Fibroblast of the aortic adventitia (primary cell): ENCODE results near the gene PARP2. TPM values are rescaled to one million over a fixed set of nuclear protein-coding genes. Genes with fewer than 3 reads are reported as not detected.

Experiments
- DNase-seq: peaks from one replicate; pipeline ENCODE4 v3.0.0-alpha.2; 2010; ENCODE audit warnings: low read depth
- H3K4me3 ChIP-seq: 2 replicates; pipeline ENCODE4 v1.5.1; 2011; ENCODE audit warnings: low read depth, mild to moderate bottlenecking, control low read depth, low read length, moderate library complexity
- total RNA-seq: library from RNA; depleted of rRNA; stranded (reverse); fragments of >200 nt; gene quantifications from 2 replicates; pipeline ENCODE4 v1.2.3, GENCODE V29; 2012; ENCODE audit warnings: low replicate concordance
- TF ChIP-seq, protein P1 (sequence below): IDR thresholded peaks from 2 replicates; pipeline ENCODE4 v1.5.1; 2011; ENCODE audit warnings: mild to moderate bottlenecking, low read length, control low read depth, inconsistent platforms; ENCODE audit not compliant: insufficient read depth

PARP2 gene, protein sequence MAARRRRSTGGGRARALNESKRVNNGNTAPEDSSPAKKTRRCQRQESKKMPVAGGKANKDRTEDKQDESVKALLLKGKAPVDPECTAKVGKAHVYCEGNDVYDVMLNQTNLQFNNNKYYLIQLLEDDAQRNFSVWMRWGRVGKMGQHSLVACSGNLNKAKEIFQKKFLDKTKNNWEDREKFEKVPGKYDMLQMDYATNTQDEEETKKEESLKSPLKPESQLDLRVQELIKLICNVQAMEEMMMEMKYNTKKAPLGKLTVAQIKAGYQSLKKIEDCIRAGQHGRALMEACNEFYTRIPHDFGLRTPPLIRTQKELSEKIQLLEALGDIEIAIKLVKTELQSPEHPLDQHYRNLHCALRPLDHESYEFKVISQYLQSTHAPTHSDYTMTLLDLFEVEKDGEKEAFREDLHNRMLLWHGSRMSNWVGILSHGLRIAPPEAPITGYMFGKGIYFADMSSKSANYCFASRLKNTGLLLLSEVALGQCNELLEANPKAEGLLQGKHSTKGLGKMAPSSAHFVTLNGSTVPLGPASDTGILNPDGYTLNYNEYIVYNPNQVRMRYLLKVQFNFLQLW
- 5.6 and 19.9 TPM in 2 replicates for total RNA-seq

DNA sequence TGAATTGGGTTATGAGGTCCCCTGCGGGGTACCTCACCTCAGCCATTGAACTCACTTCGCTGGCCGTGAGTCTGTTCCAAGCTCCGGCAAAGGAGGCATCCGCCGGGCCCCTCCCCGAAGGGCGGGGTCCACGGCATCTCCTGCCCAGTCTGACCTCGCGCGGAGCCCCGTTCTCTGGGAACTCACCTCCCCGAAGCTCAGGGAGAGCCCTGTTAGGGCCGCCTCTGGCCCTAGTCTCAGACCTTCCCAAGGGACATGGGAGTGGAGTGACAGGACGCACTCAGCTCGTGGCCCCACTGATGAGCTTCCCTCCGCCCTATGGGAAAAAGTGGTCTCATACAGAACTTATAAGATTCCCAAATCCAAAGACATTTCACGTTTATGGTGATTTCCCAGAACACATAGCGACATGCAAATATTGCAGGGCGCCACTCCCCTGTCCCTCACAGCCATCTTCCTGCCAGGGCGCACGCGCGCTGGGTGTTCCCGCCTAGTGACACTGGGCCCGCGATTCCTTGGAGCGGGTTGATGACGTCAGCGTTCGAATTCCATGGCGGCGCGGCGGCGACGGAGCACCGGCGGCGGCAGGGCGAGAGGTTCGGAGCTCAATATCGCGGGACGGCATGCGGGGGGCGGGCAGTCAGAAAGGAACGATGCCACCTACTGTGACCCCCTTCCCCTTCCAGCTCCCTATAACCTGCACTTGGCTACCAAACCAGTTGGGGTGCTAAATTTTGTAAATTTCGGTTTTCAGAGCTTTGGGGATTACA, at the start of gene PARP2:
TSS of gene PARP2 (plus strand) at position 544 of the 770 bp plus-strand sequence. CDS start at position 551, 7 bp downstream.
- TF ChIP-seq, protein P1, sequence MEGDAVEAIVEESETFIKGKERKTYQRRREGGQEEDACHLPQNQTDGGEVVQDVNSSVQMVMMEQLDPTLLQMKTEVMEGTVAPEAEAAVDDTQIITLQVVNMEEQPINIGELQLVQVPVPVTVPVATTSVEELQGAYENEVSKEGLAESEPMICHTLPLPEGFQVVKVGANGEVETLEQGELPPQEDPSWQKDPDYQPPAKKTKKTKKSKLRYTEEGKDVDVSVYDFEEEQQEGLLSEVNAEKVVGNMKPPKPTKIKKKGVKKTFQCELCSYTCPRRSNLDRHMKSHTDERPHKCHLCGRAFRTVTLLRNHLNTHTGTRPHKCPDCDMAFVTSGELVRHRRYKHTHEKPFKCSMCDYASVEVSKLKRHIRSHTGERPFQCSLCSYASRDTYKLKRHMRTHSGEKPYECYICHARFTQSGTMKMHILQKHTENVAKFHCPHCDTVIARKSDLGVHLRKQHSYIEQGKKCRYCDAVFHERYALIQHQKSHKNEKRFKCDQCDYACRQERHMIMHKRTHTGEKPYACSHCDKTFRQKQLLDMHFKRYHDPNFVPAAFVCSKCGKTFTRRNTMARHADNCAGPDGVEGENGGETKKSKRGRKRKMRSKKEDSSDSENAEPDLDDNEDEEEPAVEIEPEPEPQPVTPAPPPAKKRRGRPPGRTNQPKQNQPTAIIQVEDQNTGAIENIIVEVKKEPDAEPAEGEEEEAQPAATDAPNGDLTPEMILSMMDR = no peak
- peak; percentile 100 for DNase-seq
- H3K4me3 ChIP-seq = peak within 1 kb of the TSS; percentile 80

- TF ChIP-seq, protein P1 = no peak
- DNase-seq = no peak
- no peak overlapping the region for H3K4me3 ChIP-seq
These were observed 48.8 kb upstream of the PARP2 start for GRCh38 chr14:20294636-20295035.

- DNase-seq = no peak
- H3K4me3 ChIP-seq = no peak overlapping the region
- TF ChIP-seq, protein P1 = no peak
These were observed 48.4 kb upstream of the PARP2 start for GRCh38 chr14:20295067-20295466.

GRCh38 chr14:20302042-20302755, 41.2 kb upstream of the PARP2 start:
- TF ChIP-seq, protein P1 = no peak
- H3K4me3 ChIP-seq = no peak overlapping the region
- peak; percentile 25 for DNase-seq

GRCh38 chr14:20305265-20306078, 38.0 kb upstream of the PARP2 start, which contains the start of gene TTC5:
TTC5 (minus strand) TSS chr14:20305951; CDS start chr14:20305937, 14 bp downstream.
- H3K4me3 ChIP-seq = peak within 1 kb of the TSS; percentile 91
- TF ChIP-seq, protein P1 = peak; percentile 98
- DNase-seq = peak; percentile 95
